ENCODE results near the gene GPC6.

Gene GPC6

GRCh38 chr13:93794197-93794885 lies 567.7 kb downstream of the GPC6 start:
- DNase-seq = no peak

DNA sequence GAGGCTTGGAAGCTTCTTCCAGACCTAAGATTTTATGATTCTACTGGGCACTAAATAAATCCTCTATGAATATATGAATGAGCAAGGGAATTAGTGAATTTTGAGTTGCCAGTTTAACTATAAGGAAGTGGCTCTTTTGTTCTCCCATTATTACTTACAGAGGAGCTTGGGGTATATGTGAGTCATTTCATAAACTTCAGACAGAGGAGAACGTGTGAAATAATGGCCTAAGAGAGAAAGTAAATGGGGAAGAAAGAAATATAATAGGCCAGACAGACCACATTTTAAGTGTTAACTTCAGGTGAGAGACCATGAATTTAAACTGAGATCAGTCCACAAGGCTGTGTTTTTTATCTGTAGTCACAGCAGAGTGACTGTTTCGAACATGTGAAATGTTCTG lies 570.9 kb downstream of the GPC6 start:
- DNase-seq = no peak

DNA sequence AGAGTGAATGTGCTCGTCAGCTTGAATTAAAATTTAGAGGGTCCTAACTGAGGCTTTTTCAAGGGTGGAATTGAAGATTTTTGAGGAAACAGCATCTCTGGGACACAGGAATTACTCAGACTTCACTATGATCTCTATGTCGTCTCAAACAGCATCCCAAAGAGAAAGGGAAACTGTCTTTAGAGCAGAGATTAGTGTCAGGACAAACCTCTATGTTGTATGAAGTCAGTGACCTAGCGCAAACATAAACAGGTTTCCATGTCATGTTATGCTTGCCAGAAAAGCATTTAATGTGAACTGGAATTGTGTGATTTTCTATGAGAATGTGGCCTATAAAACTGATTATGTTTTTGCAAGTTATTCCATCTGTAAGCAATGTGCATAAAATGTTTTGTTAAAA lies 573.7 kb downstream of the GPC6 start:
- no peak for DNase-seq

DNA sequence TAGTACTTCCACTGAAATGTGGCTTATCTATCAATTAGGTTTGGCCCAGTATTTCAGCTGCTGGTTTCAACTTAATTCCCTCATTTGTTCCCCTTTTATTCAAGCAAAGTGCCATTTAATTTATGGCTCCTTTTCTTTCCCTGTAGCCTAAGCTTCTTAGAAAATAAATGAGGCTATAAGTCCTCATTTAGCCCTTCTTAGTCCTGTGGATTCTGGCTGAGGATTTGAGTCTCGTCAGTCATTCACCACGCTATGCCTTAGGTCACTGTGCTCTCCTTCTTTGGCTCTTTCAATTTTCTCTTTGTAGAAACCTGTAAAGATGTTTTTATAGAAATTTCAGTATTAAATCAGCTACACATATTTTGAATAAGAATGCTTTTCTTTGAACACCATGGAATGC lies 579.1 kb downstream of the GPC6 start:
- no peak for DNase-seq

DNA sequence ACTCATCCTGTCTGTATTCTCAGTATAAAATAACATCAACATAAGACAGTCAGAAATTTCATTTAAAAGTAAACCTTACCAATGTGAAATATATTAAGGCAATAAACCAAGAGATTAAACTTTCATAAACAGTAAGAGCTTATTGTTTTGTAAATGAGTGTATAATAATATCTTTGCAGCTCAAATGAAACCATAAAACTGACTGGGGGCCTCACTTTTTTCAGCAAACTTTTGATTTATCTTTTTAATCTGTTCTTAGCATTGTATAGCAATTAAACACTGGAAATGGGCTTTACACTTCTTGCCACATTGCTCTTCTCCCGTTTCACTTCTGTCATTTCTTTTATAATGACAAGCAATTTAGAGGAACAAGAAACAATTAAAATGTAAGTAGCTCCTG lies 580.3 kb downstream of the GPC6 start:
- no peak for DNase-seq

- DNase-seq = no peak
Observed at GRCh38 chr13:93810264-93810663, 583.7 kb downstream of the GPC6 start.

DNA sequence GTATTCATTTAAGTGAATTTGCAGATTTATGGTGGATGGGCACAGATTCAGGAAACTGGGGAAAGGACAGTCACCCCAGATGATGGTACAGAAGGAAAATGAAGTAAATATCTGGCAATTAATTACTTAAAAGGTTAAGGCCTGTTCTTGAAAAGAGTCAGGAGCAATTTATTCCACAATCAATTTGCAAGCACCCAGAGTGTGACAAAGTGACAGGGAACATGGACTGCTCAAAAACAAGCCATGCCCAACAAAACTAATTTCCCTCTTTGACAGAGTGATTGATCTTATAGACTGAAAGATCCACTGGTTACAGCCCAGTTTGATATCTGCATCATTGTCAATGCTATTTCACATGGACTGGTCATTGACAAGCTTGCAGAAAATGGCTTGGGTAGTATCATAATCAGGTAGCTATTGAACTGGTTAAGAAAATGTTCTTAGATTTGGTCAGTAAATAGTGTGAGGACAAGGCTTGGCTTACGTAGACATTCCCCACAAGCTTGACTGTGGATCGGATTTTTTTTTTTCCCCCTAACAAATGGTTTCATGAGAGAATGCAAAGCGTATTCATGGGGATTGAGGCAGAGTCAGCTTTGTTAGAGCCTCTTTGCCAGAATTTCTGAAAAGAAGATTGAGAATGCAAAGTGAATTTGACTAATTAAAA lies 584.6 kb downstream of the GPC6 start:
- DNase-seq = no peak

DNA sequence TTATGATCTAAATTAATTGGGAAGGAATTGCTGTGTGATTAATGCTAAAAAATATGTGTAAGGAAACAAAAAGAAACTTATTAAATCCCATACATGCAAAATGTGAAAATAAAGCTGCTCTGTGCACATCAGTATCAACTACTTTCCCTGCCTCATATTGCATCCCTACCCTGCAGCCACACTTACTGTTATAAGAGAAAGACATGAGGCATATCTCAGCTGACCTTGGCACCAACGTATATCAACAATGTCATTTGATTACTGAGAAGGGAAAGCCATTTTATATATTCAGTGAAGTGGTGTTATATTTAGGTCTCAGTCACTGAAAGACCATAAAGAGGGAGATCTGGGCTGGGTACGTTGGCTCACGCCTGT lies 585.1 kb downstream of the GPC6 start:
- no peak for DNase-seq

GRCh38 chr13:93814658-93815057 lies 588.1 kb downstream of the GPC6 start:
- DNase-seq = no peak

DNA sequence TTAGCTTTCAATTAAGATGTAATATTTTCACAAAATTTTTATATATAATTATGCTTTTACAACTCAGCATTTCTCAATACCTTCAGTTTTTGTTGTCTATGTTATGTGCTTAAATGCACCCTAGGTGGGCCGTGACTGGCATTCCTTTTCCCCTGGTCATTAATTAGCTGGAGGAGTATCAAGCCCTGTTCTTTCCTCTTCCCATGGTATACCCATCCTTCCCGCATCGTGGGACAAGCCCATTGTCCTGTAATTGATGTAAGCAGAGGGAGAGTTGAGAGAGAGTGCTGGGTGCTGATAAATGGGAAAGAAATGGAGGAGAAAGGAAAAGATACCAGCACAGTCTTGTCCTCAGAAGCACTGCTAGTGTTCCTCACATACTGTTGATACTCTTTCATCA lies 591.7 kb downstream of the GPC6 start:
- no peak for DNase-seq

GRCh38 chr13:93819331-93819890 lies 592.8 kb downstream of the GPC6 start:
- DNase-seq = no peak

DNA sequence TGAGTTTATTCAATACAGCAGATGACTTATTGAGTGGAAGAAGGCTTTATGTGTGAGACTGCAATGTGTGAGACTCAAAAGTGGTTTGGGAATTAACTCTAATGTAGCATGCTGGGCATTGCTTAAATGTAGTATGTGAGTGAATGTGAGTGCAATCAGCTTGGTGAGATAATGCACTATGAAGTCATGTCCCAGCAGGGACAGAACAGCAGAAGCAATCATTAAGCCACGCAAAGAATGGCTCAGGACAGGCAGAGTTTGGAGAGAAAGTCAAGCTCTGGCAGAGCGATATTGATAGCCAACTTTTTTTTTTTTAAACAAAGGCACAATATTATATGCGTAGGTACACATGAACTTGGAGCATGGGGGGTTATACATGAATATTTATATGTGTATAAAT lies 597.7 kb downstream of the GPC6 start:
- no peak for DNase-seq

DNA sequence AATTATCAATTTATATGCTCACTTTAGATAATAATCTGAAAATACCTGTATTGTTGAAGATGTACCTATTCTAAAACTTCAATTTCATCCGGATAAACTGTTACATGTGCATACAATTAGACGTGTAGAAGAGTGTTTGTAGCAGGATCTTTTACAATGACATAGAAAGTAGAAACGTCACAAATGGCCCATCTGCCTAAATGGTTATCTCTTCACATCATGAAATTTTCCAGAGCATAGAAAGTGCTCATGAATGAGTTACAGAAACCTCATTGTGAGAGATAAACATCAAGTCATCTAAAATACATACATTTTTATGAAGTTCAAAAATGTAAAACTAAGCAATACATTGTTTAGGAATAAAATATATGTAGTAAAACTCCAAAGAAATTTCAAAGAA lies 607.4 kb downstream of the GPC6 start:
- DNase-seq = no peak

DNA sequence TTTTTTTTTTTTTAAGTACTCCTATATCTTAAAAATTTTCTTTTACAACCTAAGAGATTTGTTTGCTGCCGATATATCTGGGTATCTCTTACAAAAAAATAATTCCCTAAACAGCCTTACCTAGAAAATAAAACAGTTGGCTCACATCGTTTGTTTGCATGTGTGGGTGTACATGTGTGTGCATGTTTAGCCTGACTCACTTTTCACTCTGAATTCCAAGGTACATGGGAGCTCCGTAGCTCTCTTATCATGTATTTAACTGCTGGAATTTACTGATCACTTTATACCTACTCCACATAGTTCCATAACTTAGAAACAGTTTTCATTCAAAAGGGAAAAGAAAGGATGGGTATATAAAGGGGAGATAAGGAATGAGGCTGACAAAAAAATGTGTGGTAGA lies 616.5 kb downstream of the GPC6 start:
- no peak for DNase-seq

- DNase-seq = no peak
Observed at GRCh38 chr13:93847162-93847561, 620.6 kb downstream of the GPC6 start.

GRCh38 chr13:93848247-93848646 lies 621.6 kb downstream of the GPC6 start:
- DNase-seq = no peak

GRCh38 chr13:93851236-93851635 lies 624.6 kb downstream of the GPC6 start:
- no peak for DNase-seq

DNA sequence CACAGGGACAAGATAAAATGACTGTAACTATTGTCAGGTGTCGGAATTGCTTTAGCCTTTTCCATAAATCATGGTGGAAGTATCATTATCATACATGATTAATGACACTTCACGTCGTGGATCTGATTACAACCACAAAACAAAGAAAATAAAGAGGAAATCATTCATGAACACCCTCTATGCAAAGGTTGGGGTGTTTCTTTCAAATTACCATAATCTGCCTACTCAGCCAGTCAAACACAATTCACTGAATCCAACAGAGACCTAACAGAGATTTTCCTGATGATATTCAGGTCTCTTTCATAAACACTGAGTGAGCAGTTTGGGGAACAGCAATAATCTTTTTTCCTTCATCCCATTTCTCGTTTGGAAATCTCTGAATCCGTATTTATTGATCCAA lies 627.3 kb downstream of the GPC6 start:
- no peak for DNase-seq

GRCh38 chr13:93857126-93857525 lies 630.5 kb downstream of the GPC6 start:
- no peak for DNase-seq

DNA sequence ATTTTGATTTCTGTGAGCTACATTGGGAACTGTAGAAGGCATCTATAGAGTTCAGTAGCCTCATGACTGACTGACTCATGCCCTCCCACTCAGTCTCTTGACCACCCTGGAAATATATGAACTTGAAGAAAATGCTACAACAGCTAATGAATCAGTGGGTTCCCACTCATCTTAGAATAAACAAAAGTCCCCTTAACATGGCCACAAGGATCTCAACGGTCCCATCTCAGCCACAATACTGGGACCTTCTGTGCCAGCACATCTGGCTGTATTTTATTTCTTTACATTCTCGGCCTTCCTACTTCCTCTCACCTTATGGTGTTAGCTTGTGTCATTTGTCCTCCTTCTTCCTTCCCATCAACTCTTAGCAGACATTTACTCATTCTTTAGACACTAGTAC lies 633.1 kb downstream of the GPC6 start:
- no peak for DNase-seq

- no peak for DNase-seq
Observed at GRCh38 chr13:93861818-93862217, 635.2 kb downstream of the GPC6 start.

GRCh38 chr13:93862259-93862658 lies 635.7 kb downstream of the GPC6 start:
- no peak for DNase-seq

DNA sequence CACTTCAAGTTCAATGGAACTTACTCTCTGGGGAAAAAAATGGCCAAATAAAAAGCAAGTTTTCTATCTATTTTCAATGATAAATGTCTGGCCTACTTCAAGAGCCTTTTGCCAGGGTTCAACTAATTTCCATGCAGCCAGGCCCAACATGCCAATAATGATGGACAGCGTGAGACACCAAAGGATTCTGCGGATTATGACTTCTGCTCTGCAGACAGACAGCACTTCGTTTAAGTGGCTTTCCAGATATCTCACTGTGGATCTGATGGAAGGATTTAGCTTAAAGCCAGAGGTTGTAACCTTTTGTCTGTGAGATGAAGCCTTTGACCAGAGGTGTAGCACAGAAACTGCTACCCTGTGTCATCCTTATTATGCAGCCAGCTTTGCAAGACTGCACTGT lies 638.6 kb downstream of the GPC6 start:
- no peak for DNase-seq

DNA sequence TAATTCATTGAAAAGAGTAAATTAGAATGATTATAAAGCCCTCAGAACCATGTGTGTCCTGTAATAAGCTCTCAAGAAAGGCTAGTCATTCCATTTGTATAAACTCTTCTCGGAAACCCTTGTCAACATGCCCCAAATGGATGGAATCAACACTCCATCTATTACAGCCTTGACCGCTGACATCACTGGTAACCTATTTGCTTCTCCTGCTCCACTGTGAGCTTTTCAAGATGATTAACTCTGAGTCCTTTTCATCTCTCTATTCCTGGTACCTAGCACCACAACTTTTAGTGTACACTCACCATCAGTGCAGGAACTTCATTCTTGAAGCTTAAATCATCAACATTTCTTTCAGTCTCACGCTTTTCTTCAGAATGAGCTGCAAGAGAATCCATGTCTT lies 640.9 kb downstream of the GPC6 start:
- DNase-seq = no peak

DNA sequence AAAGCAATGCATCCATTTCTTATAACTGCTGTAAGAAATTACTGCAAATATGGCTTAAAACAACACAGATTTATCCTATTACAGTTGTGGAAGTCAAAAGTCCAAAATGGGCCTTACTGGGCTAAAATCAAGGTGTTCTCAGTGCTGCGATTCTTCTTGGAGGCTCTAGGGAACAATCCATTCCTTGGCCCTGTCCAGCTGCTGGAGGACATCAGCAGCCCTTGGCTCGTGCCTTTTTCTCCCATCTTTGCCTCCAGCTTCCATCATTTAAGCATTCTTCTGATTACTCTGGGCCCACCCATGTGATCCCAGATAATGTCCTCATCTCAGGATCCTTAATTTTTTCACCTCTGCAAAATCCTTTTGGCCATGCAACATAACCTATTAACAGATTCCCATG lies 645.8 kb downstream of the GPC6 start:
- no peak for DNase-seq
